NCI-H524 (cell line): ENCODE data around the gene ZNF618.
"Not testable (repeated sequence)": the region's sequence is repeated elsewhere in the genome, so short reads cannot be mapped to it uniquely, and the experiment has no call there.

ENCODE experiments used
- DNase-seq, 2 experiments: peaks; one replicate each; lab custom pipeline; 2025; lab: John Stamatoyannopoulos, UW

The ZNF618 gene

GRCh38 chr9:113988385-113989016, 112.4 kb downstream of the ZNF618 start:
- DNase-seq, result no peak

DNA sequence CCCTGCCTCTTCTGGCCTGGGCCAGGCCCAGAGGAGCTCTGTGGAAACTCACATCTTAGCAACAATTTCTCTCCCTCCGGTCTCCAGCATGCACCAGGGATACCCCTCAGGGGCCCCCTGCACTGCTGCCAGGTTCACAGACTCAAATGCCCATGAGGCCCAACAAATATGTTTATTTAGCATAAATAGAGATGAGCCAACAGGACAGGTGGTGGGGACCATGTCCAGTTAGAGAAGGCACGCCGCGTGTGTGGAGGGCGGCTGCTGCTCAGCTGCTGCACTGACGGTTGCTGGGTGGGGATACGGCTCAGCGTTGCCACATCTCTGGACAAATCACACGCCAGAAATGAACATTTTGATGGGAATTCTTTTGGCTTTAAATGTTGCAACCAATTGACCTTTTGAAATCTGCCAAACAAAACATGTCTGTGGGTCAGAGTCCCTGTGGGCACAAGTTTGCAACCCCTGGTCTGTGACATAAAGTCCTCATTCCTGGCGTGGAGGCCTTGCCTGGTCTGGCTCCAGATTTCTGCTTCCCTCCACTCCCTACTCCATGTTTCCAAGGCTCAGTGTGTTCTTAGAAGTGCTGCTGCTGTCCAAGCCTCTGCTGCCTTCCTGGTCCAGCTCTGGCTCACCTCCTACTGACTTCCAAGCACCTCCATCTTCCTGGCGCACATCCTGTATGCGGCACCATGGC, 113.1 kb downstream of the ZNF618 start:
- DNase-seq, result no peak

GRCh38 chr9:113989714-113990569, 113.8 kb downstream of the ZNF618 start:
- DNase-seq, result no peak

- DNase-seq, result no peak
Observed at GRCh38 chr9:113990570-113990907, 114.4 kb downstream of the ZNF618 start.

GRCh38 chr9:113990975-113991471, 114.9 kb downstream of the ZNF618 start:
- no peak for DNase-seq

GRCh38 chr9:113991714-113992113, 115.6 kb downstream of the ZNF618 start:
- DNase-seq, result no peak

GRCh38 chr9:113992276-113992951, 116.3 kb downstream of the ZNF618 start:
- DNase-seq, result no peak

GRCh38 chr9:113992994-113993393, 116.9 kb downstream of the ZNF618 start:
- no peak for DNase-seq

GRCh38 chr9:113993838-113994540, 117.9 kb downstream of the ZNF618 start:
- no peak for DNase-seq

DNA sequence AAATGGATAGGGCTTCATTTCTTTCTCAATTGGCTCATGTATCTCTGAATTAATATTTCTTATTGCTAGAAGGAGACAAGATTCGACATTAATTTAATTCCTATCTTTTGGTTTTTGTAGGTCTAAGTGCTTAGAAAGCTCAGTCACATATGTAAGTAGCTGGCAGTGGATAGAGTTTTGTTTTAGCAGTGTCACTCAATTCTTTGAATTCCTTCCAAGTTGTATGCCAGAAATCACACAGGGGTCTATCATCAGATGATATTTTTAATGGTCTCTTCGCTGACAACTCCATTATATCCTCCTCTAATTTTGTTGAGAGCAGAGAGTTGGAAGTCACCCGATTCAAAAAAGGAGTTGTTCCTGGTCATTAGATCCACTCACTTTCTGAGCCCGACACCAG, 119.3 kb downstream of the ZNF618 start:
- DNase-seq, result no peak

- no peak for DNase-seq
Observed at GRCh38 chr9:113995963-113996362, 119.9 kb downstream of the ZNF618 start.

DNA sequence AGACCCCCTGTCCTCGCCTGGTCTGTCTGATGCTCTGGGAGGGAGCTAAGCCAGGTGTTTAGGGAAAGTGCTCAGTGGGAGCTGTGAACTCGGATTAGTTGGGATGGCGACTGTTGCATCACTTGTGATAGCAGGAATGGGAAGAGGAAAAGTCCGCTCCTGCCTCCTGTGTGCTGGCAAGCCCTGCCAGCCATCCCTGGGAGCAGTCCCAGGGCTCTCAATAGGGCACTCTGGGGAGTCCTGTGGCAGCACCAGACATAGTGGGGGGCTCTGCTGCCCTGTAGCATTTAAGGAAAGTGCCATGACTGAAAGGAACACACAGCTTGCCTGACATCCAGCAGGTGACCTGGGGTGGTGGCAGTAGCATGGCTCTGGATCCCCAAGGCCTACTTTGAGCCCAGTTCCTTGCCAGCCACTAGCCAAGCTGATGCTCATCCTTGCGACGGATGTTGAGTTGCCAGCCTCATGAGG, 120.5 kb downstream of the ZNF618 start:
- DNase-seq, result no peak

- not testable (repeated sequence) for DNase-seq
Observed at GRCh38 chr9:113997064-113997463, 121.0 kb downstream of the ZNF618 start.

DNA sequence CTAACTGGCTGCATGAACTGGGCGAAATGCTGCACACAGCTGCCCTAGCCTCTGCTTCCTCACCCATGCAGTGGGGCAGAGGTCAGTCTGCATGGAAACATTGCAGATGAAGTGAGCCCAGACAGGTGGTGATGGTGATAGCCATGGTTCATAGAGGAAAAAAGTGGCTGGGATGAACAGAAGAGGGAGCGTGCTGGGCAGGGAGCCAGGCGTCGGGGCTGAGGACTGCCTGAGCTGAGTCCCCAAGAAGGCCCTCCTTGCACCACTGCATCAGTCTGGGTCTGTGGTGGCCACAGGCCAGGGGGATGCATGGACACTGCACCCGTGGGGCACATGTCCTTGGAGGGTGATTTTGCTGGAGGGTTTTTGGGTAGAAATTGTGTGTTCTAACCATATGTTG, 121.5 kb downstream of the ZNF618 start:
- no peak for DNase-seq

DNA sequence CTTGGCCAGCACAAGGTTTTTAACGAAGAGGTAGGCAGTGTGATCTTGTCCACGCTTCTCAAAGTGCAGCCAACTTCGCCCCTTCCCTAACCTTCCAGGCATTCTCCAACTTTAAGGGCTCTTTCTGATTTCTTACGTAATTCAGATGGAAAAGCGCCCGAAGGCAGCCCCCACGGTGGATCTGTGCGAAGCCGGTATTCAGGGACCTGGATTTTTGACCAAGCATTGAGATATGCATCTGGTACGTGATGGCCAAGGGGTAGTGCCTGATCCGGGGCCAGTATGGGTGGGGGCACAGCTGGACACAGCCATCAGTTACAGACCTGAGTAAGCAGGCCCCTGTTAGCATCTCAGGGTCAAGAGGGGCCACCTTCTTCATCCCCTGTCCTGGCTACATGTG, 122.0 kb downstream of the ZNF618 start:
- DNase-seq, result no peak

GRCh38 chr9:113998525-113999255, 122.6 kb downstream of the ZNF618 start:
- peak in 1 of 2 experiments; percentile 42 for DNase-seq

GRCh38 chr9:113999256-114000062, 123.3 kb downstream of the ZNF618 start:
- no peak for DNase-seq

GRCh38 chr9:114000063-114000454, 124.0 kb downstream of the ZNF618 start:
- no peak for DNase-seq

DNA sequence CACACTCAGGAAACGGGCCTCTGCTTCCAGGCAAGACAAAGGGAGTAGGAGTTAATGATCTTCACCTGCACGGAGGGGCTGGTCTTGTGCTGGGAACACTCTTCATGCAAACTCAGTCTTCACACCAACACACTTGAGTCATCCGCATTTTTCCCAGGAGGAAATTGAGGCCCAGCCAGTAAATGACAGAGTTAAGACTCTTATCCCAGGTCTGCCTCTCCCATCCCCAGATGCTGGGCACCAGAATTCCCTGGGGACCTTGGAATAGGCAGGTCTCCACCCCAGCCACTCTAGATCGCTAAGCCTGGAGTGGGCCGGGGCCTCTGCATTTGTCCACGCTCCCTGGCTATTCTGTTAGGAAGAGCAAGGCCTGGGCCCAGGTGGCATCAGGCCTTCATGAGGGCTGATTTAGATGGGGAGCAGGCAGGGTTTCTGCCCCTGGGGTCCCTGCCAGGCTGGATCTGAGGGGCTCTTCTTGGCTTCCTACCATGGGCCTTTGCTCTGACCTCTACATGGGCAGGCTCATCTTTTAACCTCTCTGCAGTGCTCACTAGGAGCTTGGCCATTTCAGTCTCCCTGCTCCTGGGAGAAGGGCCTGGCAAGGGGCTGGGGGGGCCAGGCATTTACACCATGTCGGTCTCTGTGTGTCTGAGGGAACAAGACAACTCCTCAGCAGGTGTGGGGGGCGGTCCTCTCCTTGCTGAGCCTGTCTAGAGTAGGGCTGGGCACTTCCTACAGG, 124.7 kb downstream of the ZNF618 start:
- DNase-seq, result no peak
